ENCODE data around the gene LDLRAD2. TPM values are rescaled to one million over a fixed set of nuclear protein-coding genes. Genes with fewer than 3 reads are reported as not detected.

The LDLRAD2 gene
- total RNA-seq, 1 experiment from 2014 or later: 1.0 TPM

DNA sequence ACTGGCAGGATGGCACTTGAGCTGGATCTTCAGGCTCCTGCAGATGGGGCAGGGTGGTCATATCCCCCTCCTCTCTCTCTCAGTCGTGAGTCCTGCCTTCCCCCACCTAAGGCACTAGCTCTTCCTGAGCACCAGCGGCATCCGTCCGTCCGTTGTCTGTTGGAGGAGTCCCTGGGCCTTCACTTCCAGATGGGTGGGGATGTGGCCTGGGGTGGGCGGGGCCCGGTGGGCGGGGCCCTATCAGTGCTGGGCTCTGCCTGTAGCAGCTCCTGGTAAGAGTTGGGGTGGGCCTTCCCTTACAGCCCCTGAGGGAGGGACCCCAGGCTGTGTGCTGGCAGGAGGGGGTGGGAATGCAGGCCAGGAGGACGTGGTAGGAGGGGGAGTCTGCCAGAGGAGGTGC is 10.3 kb downstream of the LDLRAD2 start:
- H3K27me3 Mint-ChIP-seq (ENCODE audit: low read depth): no peaks in the 10 kb centered on the region; the same call in 1 of the 2 replicates
- peak; percentile 89 for DNase-seq
- Histone ChIP-seq H3K4ac (ENCODE audit: low read depth, low read length) (no peak overlapping the region), H3K18ac (ENCODE audit: insufficient read length, low read depth, low read length) (no peak overlapping the region), H3T11ph (ENCODE audit: low read length) (no peak overlapping the region), H3K23me2 (ENCODE audit: insufficient read length, low read depth, low read length, poor library complexity, severe bottlenecking) (no peaks in the 10 kb centered on the region), H3K9ac (ENCODE audit: extremely low read depth, insufficient read length, low read length) (no peak overlapping the region), H3K79me2 (ENCODE audit: insufficient read depth, low read length) (no peaks in the 10 kb centered on the region), H3K9me3 (ENCODE audit: control insufficient read depth, low read depth, low read length) (no peaks in the 10 kb centered on the region), H3K79me1 (ENCODE audit: insufficient read depth, low read depth, low read length, poor library complexity, severe bottlenecking) (no peaks in the 10 kb centered on the region), H3K4me1 (ENCODE audit: insufficient read depth, low read length) (no peaks in the 10 kb centered on the region), H2BK5ac (ENCODE audit: insufficient read length, low read length) (no peak overlapping the region), H3K27me3 (ENCODE audit: insufficient read depth, low read length) (no peaks in the 10 kb centered on the region), H3K56ac (ENCODE audit: insufficient read length, low read depth, low read length) (no peak overlapping the region), H2AFZ (ENCODE audit: low read length) (no peak overlapping the region), H4K5ac (ENCODE audit: insufficient read length, low read depth, low read length) (no peak overlapping the region), H2BK120ac (ENCODE audit: low read depth, low read length, poor library complexity, severe bottlenecking) (no peak overlapping the region), H4K91ac (ENCODE audit: insufficient read length, low read depth, low read length) (no peak overlapping the region), H4K20me1 (ENCODE audit: control insufficient read depth, insufficient read depth, insufficient read length) (no peaks in the 10 kb centered on the region), H4K8ac (replicated peaks; ENCODE audit: insufficient read length, low read depth, low read length) (no peak overlapping the region), H3K27ac (ENCODE audit: insufficient read length, low read depth, low read length) (no peak overlapping the region), H3K14ac (ENCODE audit: insufficient read depth, low read length) (no peak overlapping the region), H3K4me2 (ENCODE audit: insufficient read depth, insufficient read length, low read length) (no peak overlapping the region), H2BK20ac (ENCODE audit: low read depth, low read length, poor library complexity, severe bottlenecking) (no peak overlapping the region), H3K23ac (ENCODE audit: insufficient read length, low read depth, low read length) (no peak overlapping the region), H2AK5ac (ENCODE audit: insufficient read length, low read length) (no peak overlapping the region), H2BK12ac (ENCODE audit: insufficient read length, low read depth, low read length) (no peak overlapping the region), H2BK15ac (ENCODE audit: low read depth, low read length) (no peak overlapping the region)
- H3K4me3 Mint-ChIP-seq: no peak overlapping the region
- no peaks in the 10 kb centered on the region for H3K9me3 Mint-ChIP-seq
- H3K27ac Mint-ChIP-seq: no peak overlapping the region; a peak in 2 of 7 replicates
- peaks cover 12 to 26% (median 19%) of the 10 kb centered on the region in 3 experiments; a peak in 6 of 7 replicates for H3K36me3 Mint-ChIP-seq (ENCODE audit: insufficient read depth in 1 of 3, low read depth in 3 of 3)
- WGBS (ENCODE audit: extremely low coverage, insufficient read length, low lambda C conversion rate): no CpG with 5 or more reads among the region's 9 CpGs
- H3K4me1 Mint-ChIP-seq: peaks cover 4 to 13% of the 10 kb centered on the region in 2 experiments
- TF ChIP-seq CTCF (conservative IDR thresholded peaks at IDR 0.05): no peak
